ENCODE measurements around the gene FRMD4A.

DNA sequence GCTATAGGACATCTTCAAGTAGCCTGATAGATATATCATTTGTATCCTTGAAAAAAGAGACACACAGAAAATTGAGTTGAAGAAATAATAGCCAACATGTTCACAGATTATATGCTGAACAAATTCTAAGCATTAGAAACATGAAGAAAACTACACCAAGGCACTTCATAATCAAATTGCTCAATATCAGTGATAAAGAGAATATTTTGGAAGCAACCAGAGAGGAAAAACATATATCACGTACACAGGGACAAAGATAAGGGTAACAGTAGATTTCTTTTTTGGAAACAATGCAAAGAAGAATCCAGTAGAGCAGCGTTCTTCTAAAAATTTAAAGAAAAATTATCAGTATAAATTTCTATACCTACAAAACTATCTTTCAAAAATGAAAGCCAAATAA lies 6.0 kb upstream of the FRMD4A start:
- TF ChIP-seq FOXM1 (IDR thresholded peaks at IDR 0.05; ENCODE audit: borderline replicate concordance, low read depth) (no peak), ZBTB7A (IDR thresholded peaks at IDR 0.05; ENCODE audit: low read depth) (no peak), EP300 (IDR thresholded peaks at IDR 0.05; ENCODE audit: borderline replicate concordance) (no peak), TAF1 (IDR thresholded peaks at IDR 0.05; ENCODE audit: low read depth) (no peak), CEBPB (IDR thresholded peaks at IDR 0.05) (no peak), EGR1 (IDR thresholded peaks at IDR 0.05) (no peak)
- TF ChIP-seq, protein P1, sequence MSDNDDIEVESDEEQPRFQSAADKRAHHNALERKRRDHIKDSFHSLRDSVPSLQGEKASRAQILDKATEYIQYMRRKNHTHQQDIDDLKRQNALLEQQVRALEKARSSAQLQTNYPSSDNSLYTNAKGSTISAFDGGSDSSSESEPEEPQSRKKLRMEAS (IDR thresholded peaks at IDR 0.05) = no peak
- TF ChIP-seq, protein P2, sequence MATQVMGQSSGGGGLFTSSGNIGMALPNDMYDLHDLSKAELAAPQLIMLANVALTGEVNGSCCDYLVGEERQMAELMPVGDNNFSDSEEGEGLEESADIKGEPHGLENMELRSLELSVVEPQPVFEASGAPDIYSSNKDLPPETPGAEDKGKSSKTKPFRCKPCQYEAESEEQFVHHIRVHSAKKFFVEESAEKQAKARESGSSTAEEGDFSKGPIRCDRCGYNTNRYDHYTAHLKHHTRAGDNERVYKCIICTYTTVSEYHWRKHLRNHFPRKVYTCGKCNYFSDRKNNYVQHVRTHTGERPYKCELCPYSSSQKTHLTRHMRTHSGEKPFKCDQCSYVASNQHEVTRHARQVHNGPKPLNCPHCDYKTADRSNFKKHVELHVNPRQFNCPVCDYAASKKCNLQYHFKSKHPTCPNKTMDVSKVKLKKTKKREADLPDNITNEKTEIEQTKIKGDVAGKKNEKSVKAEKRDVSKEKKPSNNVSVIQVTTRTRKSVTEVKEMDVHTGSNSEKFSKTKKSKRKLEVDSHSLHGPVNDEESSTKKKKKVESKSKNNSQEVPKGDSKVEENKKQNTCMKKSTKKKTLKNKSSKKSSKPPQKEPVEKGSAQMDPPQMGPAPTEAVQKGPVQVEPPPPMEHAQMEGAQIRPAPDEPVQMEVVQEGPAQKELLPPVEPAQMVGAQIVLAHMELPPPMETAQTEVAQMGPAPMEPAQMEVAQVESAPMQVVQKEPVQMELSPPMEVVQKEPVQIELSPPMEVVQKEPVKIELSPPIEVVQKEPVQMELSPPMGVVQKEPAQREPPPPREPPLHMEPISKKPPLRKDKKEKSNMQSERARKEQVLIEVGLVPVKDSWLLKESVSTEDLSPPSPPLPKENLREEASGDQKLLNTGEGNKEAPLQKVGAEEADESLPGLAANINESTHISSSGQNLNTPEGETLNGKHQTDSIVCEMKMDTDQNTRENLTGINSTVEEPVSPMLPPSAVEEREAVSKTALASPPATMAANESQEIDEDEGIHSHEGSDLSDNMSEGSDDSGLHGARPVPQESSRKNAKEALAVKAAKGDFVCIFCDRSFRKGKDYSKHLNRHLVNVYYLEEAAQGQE (IDR thresholded peaks at IDR 0.05; ENCODE audit: low read depth) = no peak

Data from Ishikawa (cell line).